ENCODE measurements around the gene C10orf105. TPM values are rescaled to one million over a fixed set of nuclear protein-coding genes. Genes with fewer than 3 reads are reported as not detected.

Gene C10orf105
- polyA plus RNA-seq, 1 donor (not counting 4 experiments of a cell fraction or from before 2014, with no cell fraction given), result not detected

GRCh38 chr10:71753091-71753959 lies 33.7 kb upstream of the C10orf105 start:
- no peak overlapping the region for H3K4me2 ChIP-seq (ENCODE audit: control insufficient read depth, extremely low read depth, insufficient read depth, low read depth, low read length)
- peaks cover 0 to 1% of the 10 kb centered on the region in 2 experiments for H3K36me3 ChIP-seq (ENCODE audit: control insufficient read depth in 2 of 2, extremely low read depth in 1 of 2, insufficient read depth in 2 of 2, low read length in 2 of 2)
- no peaks in the 10 kb centered on the region for H4K20me1 ChIP-seq (ENCODE audit: control insufficient read depth, extremely low read depth, insufficient read depth, low read length)
- H2AFZ ChIP-seq (ENCODE audit: control insufficient read depth, low read length), result no peak overlapping the region
- DNase-seq (ENCODE audit: low read depth, low spot score) (no peak), FAIRE-seq (no peak)
- H3K27ac ChIP-seq (ENCODE audit: control insufficient read depth, insufficient read depth, low read length), result no peak overlapping the region
- no peaks in the 10 kb centered on the region for H3K27me3 ChIP-seq (ENCODE audit: control insufficient read depth, extremely low read depth, insufficient read depth, low read length)
- H3K9me3 ChIP-seq (ENCODE audit: control insufficient read depth, low read depth, low read length), result no peaks in the 10 kb centered on the region
- H3K9me1 ChIP-seq (ENCODE audit: control insufficient read depth, extremely low read depth, insufficient read depth, low read length), result no peaks in the 10 kb centered on the region
- TF ChIP-seq EZH2 (IDR thresholded peaks at IDR 0.05; ENCODE audit: low read length) (no peak), CTCF (optimal IDR thresholded peaks at IDR 0.05 in 1 of 3, IDR thresholded peaks at IDR 0.05 in 1 of 3, conservative IDR thresholded peaks at IDR 0.05 in 1 of 3; ENCODE audit: extremely low read depth in 1 of 3, insufficient read depth in 2 of 3, low read length in 3 of 3) (no peak)
- peaks cover 18% of the 10 kb centered on the region for H3K4me1 ChIP-seq (ENCODE audit: control insufficient read depth, extremely low read depth, insufficient read depth, low read length)
- dilution Hi-C loops (cut with MboI; ENCODE audit: extremely low pct_ligation_motif_present, low sequenced_read_pairs), result no loop called here
- H3K9ac ChIP-seq (ENCODE audit: control insufficient read depth, extremely low read depth, insufficient read depth, low read length), result no peak overlapping the region
- no peaks in the 10 kb centered on the region for H3K79me2 ChIP-seq (ENCODE audit: control insufficient read depth, insufficient read depth, low read length)
- H3K4me3 ChIP-seq (ENCODE audit: control insufficient read depth in 2 of 3, extremely low read depth in 1 of 3, insufficient read depth in 2 of 3, low read depth in 1 of 3, low read length in 3 of 3), result no peak overlapping the region

DNA sequence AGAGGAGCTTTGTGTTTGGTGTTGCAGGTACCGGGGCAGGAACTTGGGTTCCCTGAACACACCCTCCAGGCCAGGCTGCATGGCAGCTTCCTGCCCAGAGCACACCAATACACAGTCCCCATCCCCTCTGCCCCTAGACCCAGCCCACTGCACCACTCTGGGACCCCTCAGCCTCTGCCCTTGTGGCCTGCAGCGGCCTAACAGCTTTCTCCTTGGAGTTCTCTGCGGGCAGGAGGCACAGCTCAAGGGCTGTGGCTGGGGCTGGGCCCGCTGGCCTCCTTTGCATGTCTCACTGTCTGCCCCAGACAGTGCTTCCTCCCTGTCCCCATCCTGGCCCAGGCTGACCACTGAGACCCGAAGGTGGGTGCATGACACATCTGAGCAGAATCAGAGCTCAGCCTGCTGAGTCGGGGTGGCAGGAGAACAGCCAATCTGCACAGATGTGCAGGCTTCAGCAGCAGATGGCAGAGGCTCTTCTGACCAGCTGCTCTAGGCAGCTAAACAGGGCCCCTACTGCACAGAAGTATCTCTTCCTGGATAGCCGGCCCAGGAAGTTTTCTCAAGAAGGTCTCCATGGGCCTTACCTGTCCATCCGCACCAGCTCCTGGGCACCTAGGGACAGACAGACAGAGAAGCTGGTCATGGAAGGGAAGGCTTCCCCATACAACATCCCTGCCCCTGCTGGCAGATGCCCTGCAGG lies 33.0 kb upstream of the C10orf105 start:
- H3K36me3 ChIP-seq (ENCODE audit: control insufficient read depth in 2 of 2, extremely low read depth in 1 of 2, insufficient read depth in 2 of 2, low read length in 2 of 2), result peaks cover 0 to 1% of the 10 kb centered on the region in 2 experiments
- H3K79me2 ChIP-seq (ENCODE audit: control insufficient read depth, insufficient read depth, low read length), result no peaks in the 10 kb centered on the region
- H3K9ac ChIP-seq (ENCODE audit: control insufficient read depth, extremely low read depth, insufficient read depth, low read length), result no peak overlapping the region
- no peak overlapping the region for H3K27ac ChIP-seq (ENCODE audit: control insufficient read depth, insufficient read depth, low read length)
- peaks cover 18% of the 10 kb centered on the region for H3K4me1 ChIP-seq (ENCODE audit: control insufficient read depth, extremely low read depth, insufficient read depth, low read length)
- H4K20me1 ChIP-seq (ENCODE audit: control insufficient read depth, extremely low read depth, insufficient read depth, low read length), result no peaks in the 10 kb centered on the region
- TF ChIP-seq EZH2 (IDR thresholded peaks at IDR 0.05; ENCODE audit: low read length) (no peak), CTCF (optimal IDR thresholded peaks at IDR 0.05 in 1 of 3, IDR thresholded peaks at IDR 0.05 in 1 of 3, conservative IDR thresholded peaks at IDR 0.05 in 1 of 3; ENCODE audit: extremely low read depth in 1 of 3, insufficient read depth in 2 of 3, low read length in 3 of 3) (no peak)
- H3K4me3 ChIP-seq (ENCODE audit: control insufficient read depth in 2 of 3, extremely low read depth in 1 of 3, insufficient read depth in 2 of 3, low read depth in 1 of 3, low read length in 3 of 3), result no peak overlapping the region
- dilution Hi-C loops (cut with MboI; ENCODE audit: extremely low pct_ligation_motif_present, low sequenced_read_pairs), result no loop called here
- no peak overlapping the region for H3K4me2 ChIP-seq (ENCODE audit: control insufficient read depth, extremely low read depth, insufficient read depth, low read depth, low read length)
- no peaks in the 10 kb centered on the region for H3K9me3 ChIP-seq (ENCODE audit: control insufficient read depth, low read depth, low read length)
- H2AFZ ChIP-seq (ENCODE audit: control insufficient read depth, low read length), result no peak overlapping the region
- FAIRE-seq (no peak), DNase-seq (ENCODE audit: low read depth, low spot score) (no peak)
- H3K9me1 ChIP-seq (ENCODE audit: control insufficient read depth, extremely low read depth, insufficient read depth, low read length), result no peaks in the 10 kb centered on the region
- H3K27me3 ChIP-seq (ENCODE audit: control insufficient read depth, extremely low read depth, insufficient read depth, low read length), result no peaks in the 10 kb centered on the region

Data from keratinocyte (primary cell).